ENCODE measurements around the gene ZNF41. TPM values are rescaled to one million over a fixed set of nuclear protein-coding genes. Genes with fewer than 3 reads are reported as not detected.
"Not testable (repeated sequence)": the region's sequence is repeated elsewhere in the genome, so short reads cannot be mapped to it uniquely, and the experiment has no call there.

Gene ZNF41
- total and polyA plus RNA-seq, 2 donors (not counting 3 experiments of a cell fraction or from before 2014, with no cell fraction given) = 2.9 to 7.5 TPM

- intact Hi-C loops (cut with micrococcal nuclease) (loop anchor here (1.0 to 5.0 kb wide), 2 partner anchors 26 to 145 kb away; no protein-coding TSS in a partner anchor), dilution Hi-C loops (cut with MboI; ENCODE audit: extremely low pct_ligation_motif_present, low sequenced_read_pairs) (no loop called here)
- Histone ChIP-seq H3K9me1 (replicated peaks; ENCODE audit: control insufficient read depth, extremely low read depth, insufficient read depth, low read length) (no peaks in the 10 kb centered on the region), H3K9ac (replicated peaks; ENCODE audit: extremely low read depth, insufficient read depth, low read length) (no peak overlapping the region), H3K4me3 (replicated peaks in 1 of 3; ENCODE audit: insufficient read depth in 1 of 3, low read depth in 1 of 3, low read length in 3 of 3) (no peak overlapping the region), H3K4me1 (ENCODE audit: control insufficient read depth, extremely low read depth, insufficient read depth, low read length) (no peaks in the 10 kb centered on the region), H3K79me2 (ENCODE audit: control insufficient read depth, insufficient read depth, low read length) (no peaks in the 10 kb centered on the region), H3K4me2 (ENCODE audit: insufficient read depth, low read length) (no peak overlapping the region), H3K27ac (ENCODE audit: insufficient read depth, low read depth, low read length) (no peak overlapping the region), H4K20me1 (replicated peaks; ENCODE audit: control insufficient read depth, extremely low read depth, insufficient read depth, low read length) (no peaks in the 10 kb centered on the region), H3K27me3 (ENCODE audit: control insufficient read depth in 2 of 2, insufficient read depth in 2 of 2, low read length in 2 of 2) (peaks cover 0 to 2% of the 10 kb centered on the region in 2 experiments), H2AFZ (ENCODE audit: low read depth, low read length) (no peak overlapping the region), H3K9me3 (replicated peaks; ENCODE audit: control insufficient read depth, insufficient read depth, low read length) (no peaks in the 10 kb centered on the region), H3K36me3 (ENCODE audit: control insufficient read depth in 2 of 2, extremely low read depth in 1 of 2, insufficient read depth in 2 of 2, low read length in 2 of 2) (no peaks in the 10 kb centered on the region)
- TF ChIP-seq POLR2A (IDR thresholded peaks at IDR 0.05; ENCODE audit: low read depth, low read length) (no peak), FOS (IDR thresholded peaks at IDR 0.05; ENCODE audit: borderline replicate concordance, insufficient read depth, low read length) (no peak), MYC (IDR thresholded peaks at IDR 0.05; ENCODE audit: low read depth, low read length) (no peak), MAX (IDR thresholded peaks at IDR 0.05; ENCODE audit: insufficient read depth, insufficient read length) (no peak), JUN (IDR thresholded peaks at IDR 0.05; ENCODE audit: borderline replicate concordance, insufficient read depth, insufficient read length, low read depth) (no peak), POLR2AphosphoS5 (IDR thresholded peaks at IDR 0.05; ENCODE audit: insufficient read depth, low read depth, low read length) (no peak), CTCF (IDR thresholded peaks at IDR 0.05; ENCODE audit: extremely low read depth in 1 of 2, insufficient read depth in 1 of 2, low read depth in 1 of 2, low read length in 2 of 2) (peak in 1 of 2 donors; percentile 11), GATA2 (IDR thresholded peaks at IDR 0.05; ENCODE audit: insufficient read depth, insufficient read length, low read depth, low read length) (no peak)
- FAIRE-seq (peak; percentile 59), DNase-seq (ENCODE audit: low read depth, low spot score) (peak; percentile 13)
- no TSS peak for BruUV-seq (replicated peaks)
- CTCF ChIA-PET = interaction anchor here (0.6 to 3.8 kb wide), 14 partner anchors 11 to 530 kb away, joined by 3 to 101 read pairs (median 4); no protein-coding TSS in a partner anchor
- POLR2A ChIA-PET = no interaction called here
These were observed 14.4 kb upstream of the ZNF41 start for GRCh38 chrX:47497271-47497888.

DNA sequence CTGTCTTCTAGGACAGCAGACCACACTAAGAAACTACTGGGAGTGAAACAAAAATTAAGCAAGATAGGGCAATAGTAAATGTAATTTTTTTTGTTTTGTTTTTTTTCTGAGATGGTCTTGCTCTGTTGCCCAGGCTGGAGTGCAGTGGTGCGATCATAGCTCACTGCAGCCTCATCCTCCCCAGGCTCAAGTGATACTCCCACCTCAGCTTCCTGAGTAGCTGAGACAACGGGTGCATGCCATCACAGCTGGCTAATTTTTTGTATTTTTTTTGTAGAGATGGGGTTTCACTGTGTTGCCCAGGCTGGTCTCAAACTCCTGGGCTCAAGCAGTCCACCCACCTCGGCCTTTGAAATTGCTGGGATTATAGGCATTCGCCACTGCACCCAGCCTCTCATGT is 9.1 kb upstream of the ZNF41 start:
- BruUV-seq (replicated peaks); H3K4me1 ChIP-seq (ENCODE audit: control insufficient read depth, extremely low read depth, insufficient read depth, low read length); H3K9me3 ChIP-seq (replicated peaks; ENCODE audit: control insufficient read depth, insufficient read depth, low read length); H3K4me3 ChIP-seq (replicated peaks in 1 of 3; ENCODE audit: insufficient read depth in 1 of 3, low read depth in 1 of 3, low read length in 3 of 3); H3K79me2 ChIP-seq (ENCODE audit: control insufficient read depth, insufficient read depth, low read length); FAIRE-seq; H3K4me2 ChIP-seq (ENCODE audit: insufficient read depth, low read length); H3K9ac ChIP-seq (replicated peaks; ENCODE audit: extremely low read depth, insufficient read depth, low read length); POLR2A ChIA-PET; CTCF ChIA-PET; intact Hi-C loops (cut with micrococcal nuclease); H3K27me3 ChIP-seq (ENCODE audit: control insufficient read depth in 2 of 2, insufficient read depth in 2 of 2, low read length in 2 of 2); H3K36me3 ChIP-seq (ENCODE audit: control insufficient read depth in 2 of 2, extremely low read depth in 1 of 2, insufficient read depth in 2 of 2, low read length in 2 of 2); H3K9me1 ChIP-seq (replicated peaks; ENCODE audit: control insufficient read depth, extremely low read depth, insufficient read depth, low read length); H3K27ac ChIP-seq (ENCODE audit: insufficient read depth, low read depth, low read length); H4K20me1 ChIP-seq (replicated peaks; ENCODE audit: control insufficient read depth, extremely low read depth, insufficient read depth, low read length); dilution Hi-C loops (cut with MboI; ENCODE audit: extremely low pct_ligation_motif_present, low sequenced_read_pairs); DNase-seq (ENCODE audit: low read depth, low spot score); H2AFZ ChIP-seq (ENCODE audit: low read depth, low read length): not testable (repeated sequence)
